Renal cortex interstitium (tissue), 15 donors: ENCODE results near the gene TMEM130. TPM values are rescaled to one million over a fixed set of nuclear protein-coding genes. Genes with fewer than 3 reads are reported as not detected.

Experiments
- DNase-seq, 11 donors: peaks; one replicate each; pipeline ENCODE4 v3.0.0-alpha.2; 2013; ENCODE audit warnings: low read depth in 9 of 11, low spot score in 4 of 11; ENCODE audit errors: extremely low read depth in 1 of 11
- long read RNA-seq, 16 experiments: transcript quantifications; one replicate each; lab custom pipeline, GENCODE V29; 2026
- polyA plus RNA-seq, 3 donors: library from polyadenylated mRNA; unstranded; fragments of 120-200 nt; gene quantifications; one replicate each; pipeline ENCODE4 v1.2.1, GENCODE V29; 2013; ENCODE audit not compliant: insufficient read length in 3 of 3

TMEM130 gene
- 1 to 10 TPM; 4.8 to 5.9 (median 5.0) TPM for polyA plus RNA-seq
- long read RNA-seq, donor 1, partial matches to known transcripts: 0 of 1 reads
- long read RNA-seq, donor 1, other reads (novel, unspliced or antisense): 0 of 1 reads
- long read RNA-seq, donor 2: 0 reads
- long read RNA-seq, donor 3: 0 reads
- long read RNA-seq, donor 4, partial matches to known transcripts: 14 of 15 reads
- long read RNA-seq, donor 4, other reads (novel, unspliced or antisense): 0 of 15 reads
- long read RNA-seq, donor 5: 0 reads
- long read RNA-seq, donor 6: 0 reads
- long read RNA-seq, donor 7: 0 reads
- long read RNA-seq, donor 8: 0 reads
- long read RNA-seq, donor 9: 0 reads
- long read RNA-seq, donor 10, partial matches to known transcripts: 0 of 1 reads
- long read RNA-seq, donor 10, other reads (novel, unspliced or antisense): 0 of 1 reads
- long read RNA-seq, donor 11: 0 reads
- long read RNA-seq, donor 12: 0 reads
- long read RNA-seq, donor 13: 0 reads
- long read RNA-seq, donor 14: 0 reads
- long read RNA-seq, donor 15: 0 reads
- long read RNA-seq, donor 16, partial matches to known transcripts: 0 of 3 reads
- long read RNA-seq, donor 16, other reads (novel, unspliced or antisense): 0 of 3 reads

DNA sequence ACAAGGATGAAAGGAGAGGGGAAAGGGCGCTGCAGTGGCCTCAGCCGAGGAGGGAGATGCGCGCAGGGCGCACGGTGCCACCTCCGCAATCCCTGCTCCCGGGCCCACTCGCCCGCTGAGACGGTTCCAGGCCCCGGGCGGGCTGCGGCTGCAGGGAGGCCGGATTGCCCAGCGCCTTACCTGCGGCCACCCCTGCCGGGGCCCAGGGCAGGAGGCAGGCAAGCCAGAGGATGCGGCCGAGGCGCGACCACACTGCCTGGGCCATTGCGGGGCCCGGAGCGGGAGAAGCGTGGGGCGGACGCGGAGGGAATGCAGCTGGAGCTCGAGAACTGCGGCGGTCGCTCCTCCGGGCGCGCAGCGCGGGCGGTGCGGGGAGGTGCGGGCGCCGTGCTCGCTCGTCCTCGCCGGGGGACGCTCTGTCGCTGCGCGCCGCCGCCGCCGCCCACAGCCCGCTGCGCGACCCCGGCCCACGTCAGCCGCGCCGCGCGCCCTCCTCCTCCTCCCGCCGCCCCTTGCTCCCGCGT lies at the start of gene TMEM130:
Gene TMEM130, minus strand, starts transcription at position 418 of the 524 bp plus-strand sequence. Its CDS starts 153 bp downstream, at position 265.
- DNase-seq: no peak

DNA sequence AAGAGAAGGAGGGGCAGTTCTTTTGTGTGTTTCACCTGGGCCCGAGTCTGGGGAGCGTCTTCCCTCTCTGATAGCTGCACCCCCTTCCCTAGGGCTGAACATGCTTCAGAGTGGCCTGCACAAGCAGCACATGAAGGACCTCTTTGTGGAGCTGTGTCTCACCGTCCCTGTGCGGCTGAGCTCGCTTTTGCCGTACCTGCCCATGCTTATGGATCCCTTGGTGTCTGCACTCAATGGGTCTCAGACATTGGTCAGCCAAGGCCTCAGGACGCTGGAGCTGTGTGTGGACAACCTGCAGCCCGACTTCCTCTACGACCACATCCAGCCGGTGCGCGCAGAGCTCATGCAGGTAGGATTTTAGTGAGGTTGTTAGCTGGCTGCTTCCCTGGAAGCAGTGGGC lies 47.5 kb upstream of the TMEM130 start:
- DNase-seq: no peak

GRCh38 chr7:98913612-98914011 lies 43.8 kb upstream of the TMEM130 start:
- no peak for DNase-seq

- no peak for DNase-seq
Measured at GRCh38 chr7:98913026-98913425, 43.2 kb upstream of the TMEM130 start.

DNA sequence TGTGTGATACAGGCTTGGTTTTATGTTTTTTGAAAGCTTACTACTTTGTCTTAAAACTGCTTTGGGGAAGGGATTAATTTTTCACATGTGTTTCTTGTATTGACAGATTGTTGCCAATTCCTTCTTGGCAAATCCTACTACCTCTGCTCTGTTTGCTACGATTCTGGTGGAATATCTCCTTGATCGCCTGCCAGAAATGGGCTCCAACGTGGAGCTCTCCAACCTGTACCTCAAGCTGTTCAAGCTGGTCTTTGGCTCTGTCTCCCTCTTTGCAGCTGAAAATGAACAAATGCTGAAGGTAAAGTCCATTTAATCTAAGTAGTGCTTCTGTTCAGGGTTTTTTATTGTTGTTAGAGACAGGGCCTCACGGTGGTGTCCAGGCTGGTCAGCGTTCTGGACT lies 42.1 kb upstream of the TMEM130 start:
- no peak for DNase-seq

DNA sequence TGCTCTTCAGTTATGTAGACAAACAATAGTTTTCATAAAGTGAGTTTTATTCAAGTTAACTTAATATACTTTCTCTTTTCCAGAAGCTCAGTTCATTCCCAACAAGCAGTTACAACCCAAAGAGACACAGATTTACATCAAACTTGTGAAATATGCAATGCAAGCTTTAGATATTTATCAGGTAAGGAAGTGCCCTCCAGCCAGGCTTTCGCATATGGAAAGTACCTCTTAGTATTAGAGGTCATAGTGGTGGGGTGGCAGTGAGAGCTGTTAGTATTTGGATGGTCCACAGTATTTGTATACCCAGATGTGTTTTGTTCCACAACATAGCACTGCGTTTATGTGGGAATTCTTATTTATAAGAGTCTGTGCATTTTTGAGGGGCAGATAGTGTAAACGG lies 40.6 kb upstream of the TMEM130 start:
- DNase-seq: no peak

GRCh38 chr7:98909487-98909886 lies 39.7 kb upstream of the TMEM130 start:
- no peak for DNase-seq

GRCh38 chr7:98908585-98908984 lies 38.8 kb upstream of the TMEM130 start:
- DNase-seq: no peak

- DNase-seq: no peak
Measured at GRCh38 chr7:98907570-98907969, 37.8 kb upstream of the TMEM130 start.

DNA sequence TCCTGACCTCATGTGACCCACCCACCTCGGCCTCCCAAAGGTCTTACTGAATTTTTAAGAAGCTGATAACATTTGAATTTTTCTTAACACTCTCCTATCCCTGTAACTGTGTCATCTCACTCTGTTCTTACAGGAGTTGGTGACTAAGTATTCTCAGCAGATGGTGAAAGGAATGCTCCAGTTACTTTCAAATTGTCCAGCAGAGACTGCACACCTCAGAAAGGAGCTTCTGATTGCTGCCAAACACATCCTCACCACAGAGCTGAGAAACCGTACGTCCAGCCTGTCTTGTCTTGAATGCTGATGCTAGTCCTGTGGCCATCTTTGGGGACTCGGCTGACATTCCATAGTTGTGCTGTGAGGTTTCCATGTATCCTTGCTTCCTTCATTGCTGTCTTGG lies 33.4 kb upstream of the TMEM130 start:
- no peak for DNase-seq

DNA sequence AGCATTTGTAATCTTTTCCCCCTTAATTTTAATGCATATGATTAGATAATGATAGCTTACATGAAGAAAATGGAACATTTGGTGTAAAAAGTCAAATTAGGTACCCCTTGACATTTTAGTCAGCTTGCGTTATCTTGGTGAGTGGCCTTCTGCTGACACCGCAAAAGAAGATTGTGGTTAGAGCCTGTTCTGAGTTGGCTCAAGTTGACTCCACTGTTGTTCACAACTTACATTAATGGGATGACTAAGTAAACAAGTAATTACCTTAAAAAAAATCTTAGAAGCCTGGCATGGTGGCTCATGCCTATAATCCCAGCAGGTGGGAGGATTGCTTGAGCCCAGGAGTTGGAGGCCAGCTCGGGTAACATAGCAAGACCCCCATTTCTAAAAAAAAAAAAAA lies 32.7 kb upstream of the TMEM130 start:
- DNase-seq: no peak

GRCh38 chr7:98900815-98901214 lies 31.0 kb upstream of the TMEM130 start:
- no peak for DNase-seq

DNA sequence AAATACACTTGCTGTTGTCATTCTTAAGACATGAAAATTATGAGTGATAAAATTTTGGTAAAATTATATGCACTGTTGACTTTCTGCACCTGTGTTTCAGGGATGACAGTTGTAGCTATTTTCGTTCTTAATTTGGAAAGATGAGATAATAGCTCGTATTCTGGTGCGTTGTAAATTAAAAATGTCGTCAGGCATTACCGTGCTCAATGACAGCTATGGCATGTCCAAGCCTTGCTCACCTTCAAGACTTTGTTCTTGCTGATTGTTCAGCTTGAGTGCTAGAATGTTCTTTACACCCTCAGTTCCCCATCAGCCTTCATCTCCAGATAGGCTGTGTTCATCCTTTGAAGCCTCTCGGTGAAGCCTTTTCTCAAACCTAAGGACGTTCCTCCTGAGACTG lies 30.0 kb upstream of the TMEM130 start:
- no peak for DNase-seq

DNA sequence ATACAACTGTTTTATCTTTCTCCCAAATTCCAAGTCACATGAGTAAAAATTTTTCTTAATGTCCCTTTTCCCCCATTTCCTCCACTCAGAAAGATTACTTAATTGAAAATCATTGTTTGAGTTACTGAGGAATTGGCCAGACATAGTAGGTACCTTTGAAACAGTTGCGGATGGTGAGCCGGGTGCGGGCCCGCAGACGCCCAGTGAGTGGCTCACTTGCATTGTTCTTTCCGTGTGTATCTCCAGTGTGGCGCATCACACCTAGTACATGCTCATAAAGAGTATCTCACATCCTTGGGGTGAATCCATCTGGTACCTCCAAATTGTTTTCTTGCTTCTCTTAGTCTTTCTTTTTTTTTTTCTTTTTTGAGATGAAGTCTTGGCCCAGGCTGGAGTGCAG lies 22.8 kb upstream of the TMEM130 start:
- no peak for DNase-seq

- DNase-seq: no peak
Measured at GRCh38 chr7:98887038-98887437, 17.2 kb upstream of the TMEM130 start.

- no peak for DNase-seq
Measured at GRCh38 chr7:98884416-98884815, 14.6 kb upstream of the TMEM130 start.

- DNase-seq: no peak
Measured at GRCh38 chr7:98881561-98882315, 11.9 kb upstream of the TMEM130 start.

GRCh38 chr7:98880485-98880884 lies 10.7 kb upstream of the TMEM130 start:
- no peak for DNase-seq

- no peak for DNase-seq
Measured at GRCh38 chr7:98879979-98880315, 10.1 kb upstream of the TMEM130 start.
